GM21619 (cell line): ENCODE measurements around the gene NFAM1.

ENCODE experiments used
- ATAC-seq: cut with Tn5 transposase; IDR thresholded peaks from one replicate; pipeline ENCODE4 v1.9.1; 2021; ENCODE audit not compliant: unreplicated experiment

The NFAM1 gene

GRCh38 chr22:42363892-42364291 is 68.3 kb downstream of the NFAM1 start:
- no peak for ATAC-seq

GRCh38 chr22:42361523-42361922 is 70.7 kb downstream of the NFAM1 start:
- no peak for ATAC-seq

GRCh38 chr22:42360348-42360747 is 71.9 kb downstream of the NFAM1 start:
- ATAC-seq, result no peak

GRCh38 chr22:42358643-42359558 is 73.3 kb downstream of the NFAM1 start:
- ATAC-seq, result no peak

- ATAC-seq, result no peak
Observed at GRCh38 chr22:42357634-42358296, 74.4 kb downstream of the NFAM1 start.

- ATAC-seq, result no peak
Observed at GRCh38 chr22:42357221-42357620, 75.0 kb downstream of the NFAM1 start.

GRCh38 chr22:42356533-42356932 is 75.7 kb downstream of the NFAM1 start:
- ATAC-seq, result no peak

- ATAC-seq, result no peak
Observed at GRCh38 chr22:42353883-42354727, 78.1 kb downstream of the NFAM1 start.

GRCh38 chr22:42350373-42350772 is 81.8 kb downstream of the NFAM1 start:
- no peak for ATAC-seq

GRCh38 chr22:42347281-42347824 is 84.8 kb downstream of the NFAM1 start:
- no peak for ATAC-seq

GRCh38 chr22:42346722-42347121 is 85.5 kb downstream of the NFAM1 start:
- ATAC-seq, result no peak

- no peak for ATAC-seq
Observed at GRCh38 chr22:42345458-42345857, 86.7 kb downstream of the NFAM1 start.

GRCh38 chr22:42344361-42344905 is 87.8 kb downstream of the NFAM1 start:
- ATAC-seq, result no peak

GRCh38 chr22:42343531-42344081 is 88.6 kb downstream of the NFAM1 start:
- ATAC-seq, result no peak

- no peak for ATAC-seq
Observed at GRCh38 chr22:42343121-42343454, 89.1 kb downstream of the NFAM1 start.

GRCh38 chr22:42342426-42343120 is 89.6 kb downstream of the NFAM1 start:
- no peak for ATAC-seq

GRCh38 chr22:42341779-42342178 is 90.4 kb downstream of the NFAM1 start:
- no peak for ATAC-seq

- no peak for ATAC-seq
Observed at GRCh38 chr22:42340829-42341383, 91.3 kb downstream of the NFAM1 start.

- no peak for ATAC-seq
Observed at GRCh38 chr22:42340150-42340549, 92.1 kb downstream of the NFAM1 start.

- no peak for ATAC-seq
Observed at GRCh38 chr22:42338479-42338878, 93.7 kb downstream of the NFAM1 start.
